ENCODE data around the gene UGT8.
"Not testable (repeated sequence)": the region's sequence is repeated elsewhere in the genome, so short reads cannot be mapped to it uniquely, and the experiment has no call there.

The UGT8 gene

DNA sequence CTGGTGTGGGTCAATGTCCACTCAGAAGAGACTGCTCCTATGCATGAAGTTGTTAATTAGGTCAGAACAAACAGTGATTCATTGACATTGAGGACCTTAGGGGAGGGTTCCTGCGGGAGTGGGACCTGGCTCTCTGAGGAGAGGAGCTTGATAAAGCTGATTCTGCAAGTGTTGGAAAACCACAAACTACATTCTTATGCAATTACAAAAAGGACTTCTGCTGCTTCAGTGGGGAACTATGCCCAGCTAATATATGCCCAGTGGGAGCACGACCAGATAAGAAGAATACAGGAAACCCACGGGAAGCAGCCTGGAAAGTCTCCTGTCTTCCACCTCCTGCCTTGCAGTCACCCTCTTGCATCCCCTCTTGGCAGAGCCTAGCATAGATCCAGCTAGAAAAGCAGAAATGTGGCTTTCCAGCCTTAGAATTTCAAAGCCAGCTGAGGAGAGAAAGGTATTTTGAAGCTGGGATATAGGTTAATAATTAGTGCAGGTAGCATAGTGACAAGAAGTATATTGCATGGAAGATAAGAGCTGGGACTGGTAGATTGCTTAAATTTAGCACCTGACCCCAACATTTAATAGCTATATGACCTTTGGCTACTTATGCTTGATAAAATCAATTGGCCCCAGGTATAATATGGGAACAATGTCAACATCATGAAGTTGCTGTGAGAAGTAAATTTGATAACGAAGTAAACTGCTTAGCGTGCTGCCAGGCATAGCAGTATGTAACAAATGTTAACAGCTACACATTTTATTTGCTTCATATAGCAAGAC, 34.9 kb upstream of the UGT8 start:
- Histone ChIP-seq H3K27ac (no peak overlapping the region), H3K27me3 (ENCODE audit: insufficient read depth, low read depth, severe bottlenecking) (no peaks in the 10 kb centered on the region), H3K4me3 (ENCODE audit: low read depth, low read length) (no peak overlapping the region), H3K36me3 (no peaks in the 10 kb centered on the region), H3K9me3 (ENCODE audit: severe bottlenecking) (peaks cover 1% of the 10 kb centered on the region)
- no peak for DNase-seq
- TF ChIP-seq, protein P1, sequence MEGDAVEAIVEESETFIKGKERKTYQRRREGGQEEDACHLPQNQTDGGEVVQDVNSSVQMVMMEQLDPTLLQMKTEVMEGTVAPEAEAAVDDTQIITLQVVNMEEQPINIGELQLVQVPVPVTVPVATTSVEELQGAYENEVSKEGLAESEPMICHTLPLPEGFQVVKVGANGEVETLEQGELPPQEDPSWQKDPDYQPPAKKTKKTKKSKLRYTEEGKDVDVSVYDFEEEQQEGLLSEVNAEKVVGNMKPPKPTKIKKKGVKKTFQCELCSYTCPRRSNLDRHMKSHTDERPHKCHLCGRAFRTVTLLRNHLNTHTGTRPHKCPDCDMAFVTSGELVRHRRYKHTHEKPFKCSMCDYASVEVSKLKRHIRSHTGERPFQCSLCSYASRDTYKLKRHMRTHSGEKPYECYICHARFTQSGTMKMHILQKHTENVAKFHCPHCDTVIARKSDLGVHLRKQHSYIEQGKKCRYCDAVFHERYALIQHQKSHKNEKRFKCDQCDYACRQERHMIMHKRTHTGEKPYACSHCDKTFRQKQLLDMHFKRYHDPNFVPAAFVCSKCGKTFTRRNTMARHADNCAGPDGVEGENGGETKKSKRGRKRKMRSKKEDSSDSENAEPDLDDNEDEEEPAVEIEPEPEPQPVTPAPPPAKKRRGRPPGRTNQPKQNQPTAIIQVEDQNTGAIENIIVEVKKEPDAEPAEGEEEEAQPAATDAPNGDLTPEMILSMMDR (IDR thresholded peaks at IDR 0.05; ENCODE audit: low read depth, low read length), result no peak

DNA sequence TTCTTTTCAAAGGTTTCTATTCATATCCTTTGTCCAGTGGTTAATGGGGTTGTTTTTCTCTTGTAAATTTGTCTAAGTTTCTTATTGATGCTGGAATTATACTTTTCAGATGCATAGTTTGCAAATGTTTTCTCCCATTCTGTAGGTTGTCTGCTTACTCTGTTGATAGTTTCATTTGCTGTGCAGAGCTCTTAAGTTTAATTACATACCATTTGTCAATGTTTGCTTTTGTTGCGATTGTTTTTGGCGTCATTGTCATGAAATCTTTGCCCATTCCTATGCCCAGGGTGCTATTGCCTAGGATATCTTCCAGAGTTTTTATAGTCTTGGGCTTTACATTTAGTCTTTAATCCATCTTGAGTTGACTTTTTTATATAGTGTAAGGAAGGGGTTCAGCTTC, 21.2 kb upstream of the UGT8 start:
- H3K9me3 ChIP-seq (ENCODE audit: severe bottlenecking), result peaks cover 3% of the 10 kb centered on the region
- DNase-seq, result no peak
- H3K36me3 ChIP-seq, result no peaks in the 10 kb centered on the region
- no peak overlapping the region for H3K27ac ChIP-seq
- TF ChIP-seq, protein P1 (IDR thresholded peaks at IDR 0.05; ENCODE audit: low read depth, low read length), result no peak
- H3K4me3 ChIP-seq (ENCODE audit: low read depth, low read length), result no peak overlapping the region
- no peaks in the 10 kb centered on the region for H3K27me3 ChIP-seq (ENCODE audit: insufficient read depth, low read depth, severe bottlenecking)

DNA sequence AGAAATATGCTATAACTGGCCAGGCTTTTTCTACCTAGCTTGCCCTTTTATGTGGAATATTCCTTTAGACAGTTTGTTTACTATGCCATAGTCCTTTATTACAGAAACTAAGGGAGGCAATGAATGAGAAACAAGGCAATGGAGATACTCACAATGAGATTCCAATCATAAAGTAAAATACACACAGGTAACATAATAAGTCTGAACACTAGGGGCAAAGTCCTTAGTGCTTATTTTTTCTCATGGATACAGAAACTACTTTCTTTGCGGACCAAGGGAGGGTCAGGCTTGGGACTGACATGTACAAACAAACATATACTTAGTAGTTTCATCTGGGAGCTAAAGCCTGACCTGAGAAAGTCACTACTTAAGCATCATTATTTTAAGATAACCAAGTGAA, 16.0 kb upstream of the UGT8 start:
- H3K9me3 ChIP-seq (ENCODE audit: severe bottlenecking), result peaks cover 3% of the 10 kb centered on the region
- TF ChIP-seq, protein P1 (IDR thresholded peaks at IDR 0.05; ENCODE audit: low read depth, low read length), result no peak

DNA sequence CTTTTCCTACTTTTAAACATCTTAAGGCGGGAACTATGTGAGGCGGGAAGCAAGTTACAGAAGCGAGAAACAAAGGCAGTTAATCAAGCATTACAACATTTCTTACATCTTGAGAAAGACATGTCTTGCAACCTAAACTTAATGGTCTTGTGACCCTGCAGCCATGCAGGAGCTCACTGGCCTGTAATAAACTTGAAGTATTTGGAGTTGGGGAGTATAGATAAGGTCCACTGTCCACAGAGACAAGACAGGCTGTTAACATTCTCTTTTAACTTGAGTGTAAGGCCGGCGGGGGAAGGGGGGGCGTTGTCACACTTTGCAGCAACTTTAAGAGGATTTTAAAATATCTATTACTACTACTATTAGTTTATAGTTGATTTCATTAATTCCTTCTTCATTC, 10.3 kb upstream of the UGT8 start:
- Histone ChIP-seq H3K27me3 (ENCODE audit: insufficient read depth, low read depth, severe bottlenecking) (no peaks in the 10 kb centered on the region), H3K4me3 (ENCODE audit: low read depth, low read length) (no peak overlapping the region), H3K9me3 (ENCODE audit: severe bottlenecking) (no peaks in the 10 kb centered on the region), H3K27ac (no peak overlapping the region), H3K36me3 (no peaks in the 10 kb centered on the region)
- no peak for DNase-seq
- TF ChIP-seq, protein P1 (IDR thresholded peaks at IDR 0.05; ENCODE audit: low read depth, low read length), result no peak

More for the DNA sequence above, 16.0 kb upstream of the UGT8 start:
- DNase-seq, result no peak
- Histone ChIP-seq H3K36me3 (no peaks in the 10 kb centered on the region), H3K27ac (no peak overlapping the region), H3K27me3 (ENCODE audit: insufficient read depth, low read depth, severe bottlenecking) (no peaks in the 10 kb centered on the region), H3K4me3 (ENCODE audit: low read depth, low read length) (no peak overlapping the region)

DNA sequence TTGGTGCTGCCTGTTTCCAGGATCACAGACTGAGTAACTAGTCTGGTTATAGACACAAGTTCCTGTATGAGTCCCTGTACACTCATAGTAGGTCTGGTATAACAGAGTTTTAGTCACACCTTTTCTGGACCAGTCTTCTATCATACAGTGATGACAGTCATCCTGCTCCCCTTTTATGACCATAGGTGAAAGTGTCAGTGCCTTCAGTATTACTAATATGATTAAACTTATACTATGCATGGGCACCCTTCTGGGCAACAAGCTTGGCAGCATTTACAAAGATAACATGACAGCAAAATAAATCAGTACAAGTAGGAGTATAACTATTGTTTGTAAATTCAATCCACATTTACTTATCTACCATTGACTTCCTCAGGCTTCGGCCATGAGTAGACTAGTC, 8.2 kb upstream of the UGT8 start:
- not testable (repeated sequence) for H3K36me3 ChIP-seq; H3K27me3 ChIP-seq (ENCODE audit: insufficient read depth, low read depth, severe bottlenecking); H3K27ac ChIP-seq; H3K9me3 ChIP-seq (ENCODE audit: severe bottlenecking); H3K4me3 ChIP-seq (ENCODE audit: low read depth, low read length); DNase-seq

DNA sequence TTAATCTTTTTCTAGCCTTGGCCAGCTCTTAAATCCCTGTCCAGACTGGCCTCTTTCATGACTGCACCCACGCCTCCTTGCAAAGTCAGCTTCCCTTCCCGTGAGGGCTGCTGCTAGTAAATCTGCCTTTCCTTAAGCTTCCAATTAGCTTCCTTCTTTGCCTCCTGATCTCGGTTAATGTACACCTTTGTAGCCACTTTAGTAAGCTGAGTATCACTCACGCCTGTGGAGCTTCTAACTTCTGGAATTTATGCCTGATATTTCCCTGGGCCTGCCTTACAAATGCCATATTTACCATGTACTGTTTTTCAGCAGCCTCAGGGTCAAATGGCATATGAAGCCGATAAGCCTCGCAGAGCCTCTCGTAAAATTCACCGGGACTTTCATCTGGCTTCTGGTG, 5.1 kb upstream of the UGT8 start:
- Histone ChIP-seq H3K27ac (peak overlapping the region; percentile 17; the same call in 1 of the 2 replicates), H3K4me3 (ENCODE audit: low read depth, low read length) (no peak overlapping the region), H3K9me3 (ENCODE audit: severe bottlenecking) (peaks cover 4% of the 10 kb centered on the region), H3K36me3 (no peaks in the 10 kb centered on the region), H3K27me3 (ENCODE audit: insufficient read depth, low read depth, severe bottlenecking) (no peaks in the 10 kb centered on the region)
- DNase-seq, result peak; percentile 84
- TF ChIP-seq, protein P1 (IDR thresholded peaks at IDR 0.05; ENCODE audit: low read depth, low read length), result no peak

Measured in WERI-Rb-1 (cell line).